GM18519 (cell line): ENCODE measurements around the gene ARID5A.

Experiments used
- ATAC-seq: cut with Tn5 transposase; IDR thresholded peaks from one replicate; pipeline ENCODE4 v1.9.1; 2021; ENCODE audit warnings: mild to moderate bottlenecking, moderate library complexity; ENCODE audit not compliant: unreplicated experiment, low FRiP score

Gene ARID5A

DNA sequence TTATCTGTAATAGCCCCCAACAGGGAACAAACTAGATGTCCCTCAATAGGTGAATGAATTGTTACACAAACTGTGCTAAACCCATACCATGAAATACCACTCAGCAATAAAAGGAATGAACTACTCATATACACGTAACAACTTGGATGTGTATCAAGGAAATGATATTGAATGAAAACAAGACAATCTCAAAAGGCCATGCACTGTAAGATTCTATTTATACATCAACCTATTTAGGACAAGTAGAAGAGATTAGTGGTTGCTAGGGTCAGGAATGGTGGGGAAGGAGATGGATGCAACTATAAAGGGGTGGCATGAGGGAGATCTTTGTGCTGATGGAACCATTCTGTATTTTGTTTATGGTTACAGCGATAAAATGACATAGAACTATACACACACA lies 54.5 kb downstream of the ARID5A start:
- ATAC-seq, result no peak

GRCh38 chr2:96591494-96591893 lies 54.9 kb downstream of the ARID5A start:
- no peak for ATAC-seq

GRCh38 chr2:96594282-96594681 lies 57.7 kb downstream of the ARID5A start:
- no peak for ATAC-seq

DNA sequence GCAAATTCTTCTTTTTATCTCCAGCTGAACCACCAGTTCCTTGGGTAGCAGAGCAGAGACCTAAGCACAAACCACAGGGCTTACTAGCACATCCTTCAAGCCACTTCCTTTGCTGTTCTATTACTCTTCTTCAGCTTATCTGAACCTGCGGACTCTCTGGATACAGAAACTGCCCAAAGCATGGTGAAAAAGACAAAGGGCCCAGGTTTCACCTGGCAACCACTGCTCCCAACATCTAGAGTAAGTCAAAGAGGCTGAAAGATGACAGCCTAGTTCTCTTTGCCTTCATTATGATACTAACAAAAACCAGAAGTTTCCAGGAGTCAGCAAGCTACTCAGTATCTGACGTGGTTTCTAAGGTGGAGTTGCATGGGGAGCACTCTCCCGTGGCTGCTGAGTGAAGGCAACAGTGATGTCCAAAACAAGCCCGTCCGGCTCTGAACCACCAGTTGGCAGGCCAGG lies 58.2 kb downstream of the ARID5A start:
- no peak for ATAC-seq

DNA sequence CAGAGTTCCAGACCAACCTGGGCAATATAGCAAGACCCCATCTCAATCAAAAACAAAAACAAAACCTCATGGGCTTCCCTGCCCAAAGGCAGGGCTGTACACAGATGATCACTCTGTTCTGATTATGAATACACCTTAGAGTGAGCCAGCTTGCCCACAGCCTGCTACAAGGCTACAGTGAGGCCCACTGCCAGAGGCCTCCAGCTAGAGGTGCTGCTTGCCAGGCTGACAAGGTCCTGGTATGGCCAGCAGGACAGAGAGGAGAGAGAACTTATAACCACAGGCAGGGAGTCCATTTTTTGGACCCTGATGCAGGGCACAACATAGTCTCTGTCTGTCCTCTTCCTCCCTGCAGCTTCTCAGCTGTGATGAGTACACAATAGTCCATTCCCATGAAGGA lies 60.0 kb downstream of the ARID5A start:
- ATAC-seq, result no peak

- ATAC-seq, result no peak
Measured at GRCh38 chr2:96599941-96600340, 63.4 kb downstream of the ARID5A start.

DNA sequence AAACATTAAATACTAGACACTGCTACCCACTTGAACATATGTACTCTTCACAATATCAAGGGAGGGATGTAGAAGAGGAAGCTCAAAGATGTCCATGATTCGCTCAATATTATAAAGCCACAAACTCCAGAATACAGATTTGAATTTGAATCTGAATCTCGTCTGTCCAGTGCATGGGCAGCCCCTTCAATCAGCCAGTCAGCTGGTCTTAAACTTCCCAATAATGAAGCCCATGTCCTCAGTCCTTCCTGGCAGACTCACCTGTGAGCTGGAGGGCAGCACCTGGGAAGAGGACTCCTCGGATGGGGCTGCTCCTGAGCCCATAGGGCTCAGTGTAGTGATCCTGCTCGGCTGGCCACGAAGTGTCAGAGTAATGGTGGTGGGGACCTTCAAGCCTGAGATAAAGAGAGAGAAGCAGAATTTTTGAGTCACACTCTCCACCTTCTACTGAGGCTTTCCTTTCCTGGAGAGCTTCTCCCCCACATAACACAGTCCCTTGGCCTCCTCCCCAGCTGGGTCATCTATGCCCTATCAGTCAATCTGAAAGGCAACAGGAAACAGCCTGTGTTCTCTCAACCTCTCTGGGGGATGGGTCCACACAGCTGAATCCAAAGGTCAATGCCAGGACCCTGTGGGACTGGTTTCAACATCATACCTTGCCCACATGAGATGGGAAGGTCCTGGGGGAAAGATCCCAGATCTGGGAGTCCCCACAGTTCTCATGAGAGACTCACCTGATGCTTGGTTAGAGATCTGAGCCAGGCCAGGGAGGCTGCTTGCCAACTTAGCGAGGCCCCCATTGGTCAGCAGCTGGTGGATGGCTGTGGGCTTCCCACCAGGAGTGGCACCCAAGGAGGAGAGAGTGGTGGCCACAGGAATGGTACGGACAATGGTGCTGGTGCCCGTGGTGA lies 65.1 kb downstream of the ARID5A start:
- ATAC-seq, result no peak
